Endothelial cell of umbilical vein (primary cell): ENCODE data around the gene USP49.

Experiments used
- CTCF ChIP-seq, 2 donors: IDR thresholded peaks; 1 replicate in 1 of 2; 2 replicates in 1 of 2; pipeline ENCODE4 v1.5.1; 2011; ENCODE audit warnings: low read length in 2 of 2, mild to moderate bottlenecking in 2 of 2, moderate library complexity in 2 of 2, control low read depth in 1 of 2, inconsistent platforms in 1 of 2, low read depth in 1 of 2; ENCODE audit not compliant: insufficient read depth in 1 of 2; ENCODE audit errors: extremely low read depth in 1 of 2
- EZH2 ChIP-seq: IDR thresholded peaks from 2 replicates; pipeline ENCODE4 v1.6.1; 2012; ENCODE audit warnings: borderline replicate concordance, low read depth, mild to moderate bottlenecking, moderate library complexity, low read length, inconsistent platforms; ENCODE audit not compliant: severe bottlenecking
- FOS ChIP-seq: IDR thresholded peaks from 2 replicates; pipeline ENCODE4 v1.6.1; 2011; ENCODE audit warnings: mild to moderate bottlenecking, low read length, moderate library complexity, borderline replicate concordance; ENCODE audit not compliant: insufficient read depth
- MAX ChIP-seq: IDR thresholded peaks from 2 replicates; pipeline ENCODE4 v1.6.1; 2011; ENCODE audit not compliant: insufficient read depth, insufficient read length
- MYC ChIP-seq: IDR thresholded peaks from one replicate; pipeline ENCODE4 v1.6.1; 2011; ENCODE audit warnings: mild to moderate bottlenecking, low read depth, low read length
- POLR2A ChIP-seq: IDR thresholded peaks from 2 replicates; pipeline ENCODE4 v1.6.1; 2012; ENCODE audit warnings: low read depth, mild to moderate bottlenecking, control low read depth, low read length
- POLR2AphosphoS5 ChIP-seq: IDR thresholded peaks from 2 replicates; pipeline ENCODE4 v1.6.1; 2012; ENCODE audit warnings: low read depth, mild to moderate bottlenecking, control low read depth, low read length, moderate library complexity; ENCODE audit not compliant: insufficient read depth

GRCh38 chr6:41881506-41881905 is 13.7 kb downstream of the USP49 start:
- no peak for TF ChIP-seq CTCF (IDR thresholded peaks at IDR 0.05; ENCODE audit: extremely low read depth in 1 of 2, insufficient read depth in 1 of 2, low read depth in 1 of 2, low read length in 2 of 2)
- TF ChIP-seq POLR2AphosphoS5 = no peak
- no peak for TF ChIP-seq EZH2
- no peak for TF ChIP-seq POLR2A
- TF ChIP-seq MAX = no peak
- TF ChIP-seq FOS = no peak
- TF ChIP-seq MYC = no peak
